Gastroesophageal sphincter (tissue), 4 donors: Measurements from ENCODE around the gene SQSTM1. TPM values are rescaled to one million over a fixed set of nuclear protein-coding genes. Genes with fewer than 3 reads are reported as not detected.

Source experiments
- ATAC-seq: fragments of 150-250 bp; one replicate; pipeline ENCODE4 v1.9.1; 2016; ENCODE audit warnings: mild to moderate bottlenecking, moderate library complexity
- H3K27ac ChIP-seq, 4 donors: fragments of 200-600 bp; sonication (generic) in 3 of 4; 1 replicate in 3 of 4; 2 replicates in 1 of 4; pipeline ENCODE4 v1.5.1; 2016 to 2019
- H3K27me3 ChIP-seq: fragments of 200-600 bp; sonication (generic); one replicate; pipeline ENCODE4 v1.5.1; 2019
- H3K36me3 ChIP-seq, 2 donors: fragments of 200-600 bp; sonication (generic); one replicate each; pipeline ENCODE4 v1.5.1; 2019; ENCODE audit warnings: control low read depth in 1 of 2
- H3K4me1 ChIP-seq, 3 donors: fragments of 200-600 bp; sonication (generic); 1 replicate in 2 of 3; 2 replicates in 1 of 3; pipeline ENCODE4 v1.5.1; 2016 to 2019; ENCODE audit warnings: control low read depth in 2 of 3
- H3K4me3 ChIP-seq, 2 donors: fragments of 200-600 bp; sonication (generic); one replicate each; pipeline ENCODE4 v1.5.1; 2019; ENCODE audit warnings: mild to moderate bottlenecking in 1 of 2, moderate library complexity in 1 of 2
- H3K9me3 ChIP-seq, 3 donors: fragments of 200-600 bp; sonication (generic); one replicate each; pipeline ENCODE4 v1.5.1; 2017 to 2019; ENCODE audit warnings: control low read depth in 2 of 3
- CTCF ChIP-seq, 4 experiments: fragments of 200-600 bp in 2 of 4; fragments of 450-650 bp in 2 of 4; sonication (generic) in 1 of 4; IDR thresholded peaks; one replicate each; pipeline ENCODE4 v1.5.1; 2017 to 2019; ENCODE audit warnings: antibody characterized with exemption in 4 of 4, mild to moderate bottlenecking in 2 of 4, moderate library complexity in 2 of 4
- EP300 ChIP-seq: sonication (generic); formaldehyde crosslinking; IDR thresholded peaks from one replicate; pipeline ENCODE4 v1.6.1; 2017; ENCODE audit warnings: antibody characterized with exemption, mild to moderate bottlenecking
- POLR2A ChIP-seq, 2 donors: fragments of 450-650 bp; IDR thresholded peaks; one replicate each; pipeline ENCODE4 v1.6.1; 2017; ENCODE audit warnings: antibody characterized with exemption in 2 of 2, mild to moderate bottlenecking in 2 of 2, moderate library complexity in 1 of 2
- POLR2AphosphoS5 ChIP-seq: sonication (generic); formaldehyde crosslinking; IDR thresholded peaks from one replicate; pipeline ENCODE4 v1.6.1; 2017; ENCODE audit warnings: antibody characterized with exemption
- WGBS, 2 donors: methylation state at CpG; one replicate each; pipeline ENCODE4 v1.1.5; 2018; ENCODE audit warnings: low coverage in 1 of 2; 5-methylcytosine and 5-hydroxymethylcytosine counted together
- total RNA-seq, 4 donors: library from RNA; depleted of rRNA; stranded (reverse); fragments of >200 nt; gene quantifications; one replicate each; pipeline ENCODE4 v1.1.0, GENCODE V29; 2016

Gene SQSTM1
- total RNA-seq, 4 donors from 2014 or later, result 305 to 485 (median 408) TPM

GRCh38 chr5:179779826-179780225 lies 40.9 kb upstream of the SQSTM1 start:
- H3K27me3 ChIP-seq, result no peaks in the 10 kb centered on the region

GRCh38 chr5:179780362-179780761 lies 40.3 kb upstream of the SQSTM1 start:
- Histone ChIP-seq H3K36me3 (peaks cover 0 to 50% of the 10 kb centered on the region in 2 donors), H3K9me3 (no peaks in the 10 kb centered on the region), H3K27ac (no peak overlapping the region), H3K4me3 (no peak overlapping the region), H3K4me1 (no peaks in the 10 kb centered on the region), H3K27me3 (no peaks in the 10 kb centered on the region)
- no peak for ATAC-seq
- 85 to 88% methylated on average over 4 to 5 of the region's 7 CpGs for WGBS, 2 donors
- TF ChIP-seq POLR2AphosphoS5, result no peak
- no peak for TF ChIP-seq EP300
- TF ChIP-seq CTCF (IDR thresholded peaks at IDR 0.05), result no peak
- no peak for TF ChIP-seq POLR2A (IDR thresholded peaks at IDR 0.05)

More at GRCh38 chr5:179779826-179780225, 40.9 kb upstream of the SQSTM1 start:
- Histone ChIP-seq H3K27ac (no peak overlapping the region), H3K4me1 (no peaks in the 10 kb centered on the region), H3K4me3 (no peak overlapping the region), H3K36me3 (peaks cover 0 to 55% of the 10 kb centered on the region in 2 donors), H3K9me3 (no peaks in the 10 kb centered on the region)
- whole genome bisulfite sequencing, 2 donors, result 66 to 92% methylated on average over 2 of the region's 4 CpGs
- no peak for ATAC-seq
- no peak for TF ChIP-seq EP300
- TF ChIP-seq POLR2A (IDR thresholded peaks at IDR 0.05), result no peak
- TF ChIP-seq CTCF (IDR thresholded peaks at IDR 0.05), result no peak
- TF ChIP-seq POLR2AphosphoS5, result no peak

GRCh38 chr5:179781846-179782245 lies 38.9 kb upstream of the SQSTM1 start:
- Histone ChIP-seq H3K27me3 (no peaks in the 10 kb centered on the region), H3K27ac (no peak overlapping the region)
- 67 to 73% methylated on average over 1 to 3 of the region's 4 CpGs for WGBS, 2 donors

GRCh38 chr5:179783128-179783527 lies 37.6 kb upstream of the SQSTM1 start:
- Histone ChIP-seq H3K4me3 (no peak overlapping the region), H3K4me1 (no peaks in the 10 kb centered on the region), H3K36me3 (peaks cover 0 to 27% of the 10 kb centered on the region in 2 donors), H3K27ac (no peak overlapping the region), H3K27me3 (no peaks in the 10 kb centered on the region), H3K9me3 (no peaks in the 10 kb centered on the region)
- WGBS, 2 donors, result 88 to 97% methylated on average over 1 to 6 of the region's 9 CpGs
- TF ChIP-seq CTCF (IDR thresholded peaks at IDR 0.05) (no peak), POLR2A (IDR thresholded peaks at IDR 0.05) (no peak), EP300 (no peak), POLR2AphosphoS5 (no peak)
- no peak for ATAC-seq

More at GRCh38 chr5:179781846-179782245, 38.9 kb upstream of the SQSTM1 start:
- no peak for TF ChIP-seq EP300
- TF ChIP-seq POLR2AphosphoS5, result no peak
- no peak for TF ChIP-seq CTCF (IDR thresholded peaks at IDR 0.05)
- H3K36me3 ChIP-seq, result peaks cover 0 to 37% of the 10 kb centered on the region in 2 donors
- ATAC-seq, result no peak
- no peaks in the 10 kb centered on the region for H3K4me1 ChIP-seq
- no peak overlapping the region for H3K4me3 ChIP-seq
- no peaks in the 10 kb centered on the region for H3K9me3 ChIP-seq

- TF ChIP-seq POLR2A (IDR thresholded peaks at IDR 0.05), result no peak
- no peak for TF ChIP-seq POLR2AphosphoS5
- no peak for TF ChIP-seq CTCF (IDR thresholded peaks at IDR 0.05)
- TF ChIP-seq EP300, result no peak
- no peak overlapping the region for H3K27ac ChIP-seq
- no peak overlapping the region for H3K4me3 ChIP-seq
- H3K36me3 ChIP-seq, result no peaks in the 10 kb centered on the region
- H3K27me3 ChIP-seq, result no peaks in the 10 kb centered on the region
- 74 to 80% methylated on average over 3 to 6 of the region's 12 CpGs for WGBS, 2 donors
- H3K4me1 ChIP-seq, result peaks cover 0 to 4% (median 0%) of the 10 kb centered on the region in 3 donors
- no peaks in the 10 kb centered on the region for H3K9me3 ChIP-seq
- no peak for ATAC-seq
Measured at GRCh38 chr5:179786861-179787260, 33.8 kb upstream of the SQSTM1 start.
